Astrocyte (in vitro differentiated cells and primary cell): ENCODE measurements around the gene AFF3. TPM values are rescaled to one million over a fixed set of nuclear protein-coding genes. Genes with fewer than 3 reads are reported as not detected.

Experiments
- DNase-seq: peaks from one replicate; pipeline ENCODE4 v3.0.0-alpha.2; 2010; ENCODE audit warnings: low read depth
- FAIRE-seq: peaks from 2 replicates; lab custom pipeline; 2011; peaks lifted over from hg19 to GRCh38; lab: Jason Lieb, UNC
- H2AFZ ChIP-seq: 2 replicates; pipeline ENCODE4 v1.6.0; 2012; ENCODE audit warnings: low read depth, low read length, inconsistent platforms
- H3K27ac ChIP-seq: 2 replicates; pipeline ENCODE4 v1.5.1; 2011; ENCODE audit warnings: low read depth, low read length, inconsistent platforms
- H3K27me3 ChIP-seq: 2 replicates; pipeline ENCODE4 v1.6.0; 2011; ENCODE audit warnings: low read length, inconsistent platforms; ENCODE audit not compliant: insufficient read depth
- H3K36me3 ChIP-seq: 2 replicates; pipeline ENCODE4 v1.5.1; 2011; ENCODE audit warnings: low read length, inconsistent platforms; ENCODE audit not compliant: insufficient read depth
- H3K4me1 ChIP-seq: 2 replicates; pipeline ENCODE4 v1.5.1; 2011; ENCODE audit warnings: low read length, inconsistent platforms; ENCODE audit not compliant: insufficient read depth
- H3K4me2 ChIP-seq: 2 replicates; pipeline ENCODE4 v1.6.0; 2012; ENCODE audit warnings: low read length, inconsistent platforms
- H3K4me3 ChIP-seq: 2 replicates; pipeline ENCODE4 v1.5.1; 2011; ENCODE audit warnings: low read depth, mild to moderate bottlenecking, low read length, inconsistent platforms; ENCODE audit not compliant: insufficient read depth
- H3K79me2 ChIP-seq: 2 replicates; pipeline ENCODE4 v1.6.0; 2012; ENCODE audit warnings: mild to moderate bottlenecking, low read length, inconsistent platforms; ENCODE audit not compliant: insufficient read depth
- H3K9ac ChIP-seq: 2 replicates; pipeline ENCODE4 v1.6.0; 2012; ENCODE audit warnings: mild to moderate bottlenecking, low read length, inconsistent platforms
- H3K9me3 ChIP-seq: 2 replicates; pipeline ENCODE4 v1.5.1; 2012; ENCODE audit warnings: low read depth, mild to moderate bottlenecking, low read length, inconsistent platforms; ENCODE audit not compliant: insufficient read depth
- H4K20me1 ChIP-seq: 2 replicates; pipeline ENCODE4 v1.6.0; 2012; ENCODE audit warnings: low read length, inconsistent platforms; ENCODE audit not compliant: insufficient read depth
- H3K27ac Mint-ChIP-seq: one replicate; pipeline ENCODE4 v1.8.0; 2021; ENCODE audit warnings: mild to moderate bottlenecking, mixed read lengths; ENCODE audit not compliant: unreplicated experiment
- H3K27me3 Mint-ChIP-seq: one replicate; pipeline ENCODE4 v1.8.0; 2021; ENCODE audit warnings: low read depth, mixed read lengths; ENCODE audit not compliant: unreplicated experiment
- H3K36me3 Mint-ChIP-seq: one replicate; pipeline ENCODE4 v1.8.0; 2021; ENCODE audit warnings: low read depth, mixed read lengths; ENCODE audit not compliant: unreplicated experiment
- H3K4me1 Mint-ChIP-seq: one replicate; pipeline ENCODE4 v1.8.0; 2021; ENCODE audit warnings: low read depth, mixed read lengths; ENCODE audit not compliant: unreplicated experiment
- H3K4me3 Mint-ChIP-seq: one replicate; pipeline ENCODE4 v1.8.0; 2021; ENCODE audit warnings: mild to moderate bottlenecking, moderate library complexity, mixed read lengths; ENCODE audit not compliant: unreplicated experiment
- H3K9me3 Mint-ChIP-seq: one replicate; pipeline ENCODE4 v1.8.0; 2021; ENCODE audit warnings: mild to moderate bottlenecking, mixed read lengths; ENCODE audit not compliant: unreplicated experiment
- CTCF ChIP-seq: IDR thresholded peaks from 2 replicates; pipeline ENCODE4 v1.5.1; 2011; ENCODE audit warnings: low read depth, mild to moderate bottlenecking, inconsistent platforms, low read length, moderate library complexity; ENCODE audit not compliant: insufficient read depth
- EZH2 ChIP-seq: IDR thresholded peaks from 2 replicates; pipeline ENCODE4 v1.6.1; 2012; ENCODE audit warnings: mild to moderate bottlenecking, low read length, inconsistent platforms; ENCODE audit not compliant: insufficient read depth
- total RNA-seq: library from RNA; stranded (reverse); gene quantifications from 2 replicates; pipeline ENCODE4 v1.2.1, GENCODE V29; 2021

Gene AFF3
- total RNA-seq, 1 donor from 2014 or later, result 14.7 TPM

DNA sequence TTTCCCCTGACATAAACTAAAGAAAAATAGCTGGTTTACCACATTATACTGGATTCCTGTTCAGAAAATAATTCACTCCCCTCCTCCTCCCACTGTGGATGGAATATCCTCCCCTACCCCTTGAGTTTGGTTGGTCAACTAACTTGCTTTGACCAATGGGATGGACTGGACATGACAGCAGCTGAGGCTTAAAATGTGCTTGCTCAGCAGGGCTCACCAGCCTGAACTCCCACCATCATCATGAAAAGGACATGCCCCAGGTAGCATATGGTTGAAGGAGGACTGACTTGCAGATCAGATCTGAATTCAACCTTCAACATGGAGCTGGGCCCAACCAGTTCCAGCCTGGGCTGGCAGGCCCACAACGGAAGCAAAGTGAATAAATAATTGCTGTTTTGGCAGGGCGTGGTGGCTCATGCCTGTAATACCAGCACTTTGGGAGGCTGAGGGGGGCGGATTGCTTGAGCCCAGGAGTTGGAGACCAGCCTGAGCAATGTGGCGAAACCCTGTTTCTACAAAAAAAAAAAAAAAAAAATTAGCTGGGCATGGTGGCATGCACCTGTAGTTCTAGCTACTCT is 284.4 kb downstream of the AFF3 start:
- Mint-ChIP-seq H3K27ac (no peak overlapping the region), H3K9me3 (no peaks in the 10 kb centered on the region), H3K36me3 (peaks cover 2% of the 10 kb centered on the region), H3K27me3 (no peaks in the 10 kb centered on the region), H3K4me3 (no peak overlapping the region), H3K4me1 (peaks cover 22% of the 10 kb centered on the region)
- no peak overlapping the region for H3K27ac ChIP-seq
- H4K20me1 ChIP-seq, result no peaks in the 10 kb centered on the region
- no peak overlapping the region for H3K9ac ChIP-seq
- no peaks in the 10 kb centered on the region for H3K27me3 ChIP-seq
- peaks cover 28% of the 10 kb centered on the region for H3K4me1 ChIP-seq
- no peak for FAIRE-seq
- no peaks in the 10 kb centered on the region for H3K79me2 ChIP-seq
- H2AFZ ChIP-seq, result no peak overlapping the region
- TF ChIP-seq EZH2 (no peak), CTCF (no peak)
- H3K9me3 ChIP-seq, result no peaks in the 10 kb centered on the region
- no peaks in the 10 kb centered on the region for H3K36me3 ChIP-seq
- no peak overlapping the region for H3K4me2 ChIP-seq
- no peak overlapping the region for H3K4me3 ChIP-seq
- DNase-seq, result no peak

GRCh38 chr2:99857372-99857771 is 285.0 kb downstream of the AFF3 start:
- Histone ChIP-seq H2AFZ (no peak overlapping the region), H3K27me3 (no peaks in the 10 kb centered on the region), H3K4me2 (no peak overlapping the region), H3K36me3 (no peaks in the 10 kb centered on the region), H3K9me3 (no peaks in the 10 kb centered on the region), H3K4me1 (peaks cover 22% of the 10 kb centered on the region), H3K9ac (no peak overlapping the region), H3K4me3 (no peak overlapping the region), H3K27ac (no peak overlapping the region), H4K20me1 (no peaks in the 10 kb centered on the region), H3K79me2 (no peaks in the 10 kb centered on the region)
- no peak for DNase-seq
- TF ChIP-seq EZH2 (no peak), CTCF (no peak)
- H3K36me3 Mint-ChIP-seq, result peaks cover 2% of the 10 kb centered on the region
- H3K4me3 Mint-ChIP-seq, result no peak overlapping the region
- no peaks in the 10 kb centered on the region for H3K9me3 Mint-ChIP-seq
- H3K27me3 Mint-ChIP-seq, result no peaks in the 10 kb centered on the region
- H3K27ac Mint-ChIP-seq, result no peak overlapping the region
- FAIRE-seq, result no peak
- peaks cover 21% of the 10 kb centered on the region for H3K4me1 Mint-ChIP-seq

DNA sequence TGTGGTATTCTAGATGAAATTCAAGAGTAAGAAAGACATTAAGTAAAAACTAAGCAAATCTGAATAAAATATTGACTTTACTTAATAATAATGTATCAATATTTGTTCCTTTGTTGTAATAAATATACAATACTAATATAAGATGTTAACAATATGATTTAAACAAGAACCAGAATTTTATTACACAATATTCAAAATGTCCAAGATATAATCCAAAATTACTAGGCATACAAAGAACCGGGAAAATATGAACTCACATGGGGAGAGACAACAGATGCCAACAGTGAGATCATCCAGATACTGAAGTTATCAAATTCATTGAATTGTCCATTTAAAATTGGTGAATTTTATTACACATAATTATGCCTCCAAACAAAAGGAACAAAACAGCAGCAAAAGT is 286.3 kb downstream of the AFF3 start:
- Mint-ChIP-seq H3K27ac (no peak overlapping the region), H3K27me3 (no peaks in the 10 kb centered on the region), H3K4me1 (peaks cover 22% of the 10 kb centered on the region), H3K36me3 (peaks cover 2% of the 10 kb centered on the region), H3K4me3 (no peak overlapping the region), H3K9me3 (no peaks in the 10 kb centered on the region)
- TF ChIP-seq CTCF (no peak), EZH2 (no peak)
- Histone ChIP-seq H3K4me2 (no peak overlapping the region), H3K36me3 (no peaks in the 10 kb centered on the region), H3K9me3 (no peaks in the 10 kb centered on the region), H4K20me1 (no peaks in the 10 kb centered on the region), H3K27ac (no peak overlapping the region), H3K4me3 (no peak overlapping the region), H3K79me2 (no peaks in the 10 kb centered on the region), H3K9ac (no peak overlapping the region), H3K4me1 (peaks cover 10% of the 10 kb centered on the region), H3K27me3 (no peaks in the 10 kb centered on the region), H2AFZ (no peak overlapping the region)
- FAIRE-seq (no peak), DNase-seq (no peak)
